NB4 (cell line): Measurements from ENCODE around the gene PNPLA2.

Experiments
- DNase-seq: peaks from one replicate; pipeline ENCODE4 v3.0.0; 2010; ENCODE audit warnings: low read depth
- H3K4me3 ChIP-seq: one replicate; pipeline ENCODE4 v1.5.1; 2011; ENCODE audit warnings: mild to moderate bottlenecking, low read depth, low read length, moderate library complexity
- CTCF ChIP-seq: IDR thresholded peaks from one replicate; pipeline ENCODE4 v1.5.1; 2012; ENCODE audit warnings: low read depth, low read length
- MYC ChIP-seq: IDR thresholded peaks from 2 replicates; pipeline ENCODE4 v1.6.1; 2011; ENCODE audit warnings: low read depth, low read length
- POLR2A ChIP-seq: IDR thresholded peaks from 2 replicates; pipeline ENCODE4 v1.6.1; 2011; ENCODE audit warnings: mild to moderate bottlenecking; ENCODE audit not compliant: insufficient read length; ENCODE audit errors: extremely low read depth
- TF ChIP-seq, protein P1 (sequence below): IDR thresholded peaks from 2 replicates; pipeline ENCODE4 v1.6.1; 2011; ENCODE audit warnings: low read depth, low read length

PNPLA2 gene

DNA sequence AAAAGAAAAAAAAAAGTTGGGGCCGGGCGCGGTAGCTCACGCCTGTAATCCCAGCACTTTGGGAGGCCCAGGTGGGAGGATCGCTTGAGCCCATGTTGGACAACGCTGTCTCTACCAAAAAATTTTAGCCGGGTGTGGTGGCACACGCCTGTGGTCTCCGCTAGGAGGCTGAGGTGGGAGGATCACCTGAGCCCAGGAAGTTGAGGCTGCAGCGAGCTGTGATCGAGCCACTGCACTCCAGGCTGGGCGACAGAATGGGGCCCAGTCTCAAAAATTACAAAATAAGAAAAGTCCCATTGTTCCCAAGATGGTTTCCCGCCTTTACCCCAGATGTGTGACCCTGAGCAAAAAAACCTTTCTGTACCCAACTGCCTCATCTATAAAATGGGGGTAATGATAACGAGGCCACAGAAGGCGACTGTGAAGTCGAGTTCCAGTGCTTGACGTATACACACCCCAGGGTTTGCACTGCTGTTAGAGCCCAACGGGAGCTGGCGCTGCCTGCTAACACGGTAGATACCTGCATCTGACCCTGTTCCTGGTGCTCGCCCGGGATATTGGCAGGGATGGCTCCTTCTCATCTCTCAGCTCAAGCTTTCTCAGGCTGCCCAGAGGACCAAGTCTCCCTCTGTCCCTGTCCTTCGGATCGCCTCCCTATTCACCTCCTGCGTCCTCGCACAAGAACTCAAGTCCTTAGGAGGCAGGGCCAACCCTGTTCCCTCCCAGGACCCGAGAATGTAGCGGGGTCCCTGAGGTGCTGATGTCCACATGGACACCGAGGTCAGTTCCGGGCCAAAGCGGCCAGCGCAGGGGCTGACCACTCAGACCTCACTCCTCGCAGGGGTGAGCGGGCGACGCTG is 10.1 kb upstream of the PNPLA2 start:
- no peak for DNase-seq
- no peak for TF ChIP-seq POLR2A
- TF ChIP-seq CTCF, result no peak
- no peak; the same call in 1 of the 2 replicates for TF ChIP-seq MYC

DNA sequence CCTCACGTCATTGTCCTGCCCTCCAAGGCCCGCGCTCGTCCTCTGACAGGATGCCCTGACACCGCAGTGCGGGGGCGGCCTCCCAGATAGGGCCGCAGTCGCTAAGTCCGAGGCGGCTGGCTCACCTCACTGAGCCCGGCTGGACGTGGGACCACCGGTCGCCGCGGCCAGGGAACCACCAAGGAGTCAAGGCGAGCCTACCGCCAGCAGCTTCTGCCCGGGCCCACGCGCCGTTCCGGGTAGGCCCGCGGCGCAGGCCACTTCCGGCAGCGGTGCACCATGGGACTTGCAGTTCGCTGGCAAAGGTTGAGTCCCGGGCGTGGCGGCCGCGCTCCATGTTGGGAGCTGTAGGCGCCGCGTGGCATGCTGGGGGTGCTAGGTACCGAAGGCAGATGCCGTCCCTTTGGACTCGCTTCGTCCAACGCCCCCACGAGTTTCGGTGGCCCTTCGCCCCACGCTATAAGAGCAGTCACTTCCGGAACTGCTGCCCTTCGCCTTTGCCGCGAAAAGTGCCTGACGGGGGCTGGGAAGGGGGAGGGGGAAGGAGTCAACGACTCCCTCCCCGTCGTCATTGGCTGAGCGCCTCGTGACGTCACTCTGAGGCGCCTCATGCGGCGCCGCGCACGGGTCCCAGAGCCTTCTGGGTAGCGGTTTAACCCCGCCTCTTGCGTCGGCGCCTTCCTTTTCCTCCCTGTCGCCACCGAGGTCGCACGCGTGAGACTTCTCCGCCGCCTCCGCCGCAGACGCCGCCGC is 9.3 kb upstream of the PNPLA2 start, which contains the start of gene RPLP2:
Gene RPLP2, plus strand, starts transcription at position 681 of the 753 bp plus-strand sequence. CDS start 268 bp downstream, outside the sequence.
- peak; percentile 96 for DNase-seq
- H3K4me3 ChIP-seq, result peak within 1 kb of the TSS; percentile 98
- peak; percentile 83 for TF ChIP-seq MYC
- TF ChIP-seq, protein P1, sequence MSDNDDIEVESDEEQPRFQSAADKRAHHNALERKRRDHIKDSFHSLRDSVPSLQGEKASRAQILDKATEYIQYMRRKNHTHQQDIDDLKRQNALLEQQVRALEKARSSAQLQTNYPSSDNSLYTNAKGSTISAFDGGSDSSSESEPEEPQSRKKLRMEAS, result peak; percentile 83
- TF ChIP-seq CTCF, result no peak
- TF ChIP-seq POLR2A, result peak; percentile 86

More for the DNA sequence above, 10.1 kb upstream of the PNPLA2 start:
- H3K4me3 ChIP-seq, result peak overlapping the region; percentile 98

DNA sequence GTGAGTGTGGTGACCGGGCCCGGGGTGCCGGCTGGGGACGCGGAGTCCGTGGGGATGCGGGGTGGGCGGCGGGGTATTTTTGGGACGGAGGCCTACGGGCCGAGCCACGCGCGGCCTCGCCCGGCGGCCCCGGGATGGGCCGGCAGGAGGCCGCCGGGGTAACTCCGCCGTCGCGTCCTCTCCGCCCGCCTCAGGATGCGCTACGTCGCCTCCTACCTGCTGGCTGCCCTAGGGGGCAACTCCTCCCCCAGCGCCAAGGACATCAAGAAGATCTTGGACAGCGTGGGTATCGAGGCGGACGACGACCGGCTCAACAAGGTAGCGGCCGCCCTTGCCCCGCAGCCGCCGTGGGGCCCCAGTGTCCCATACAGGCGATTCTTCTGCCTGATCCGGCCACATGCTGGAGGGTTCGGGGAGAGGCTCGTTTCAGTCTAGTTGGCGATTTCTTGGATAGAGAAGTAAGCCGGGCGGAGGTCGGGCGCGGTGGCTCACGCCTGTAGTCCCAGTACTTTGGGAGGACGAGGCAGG is 8.6 kb upstream of the PNPLA2 start:
- peak overlapping the region; percentile 98 for H3K4me3 ChIP-seq
- TF ChIP-seq POLR2A, result no peak
- TF ChIP-seq, protein P1, result no peak
- no peak for TF ChIP-seq CTCF
- TF ChIP-seq MYC, result no peak
- DNase-seq, result no peak

DNA sequence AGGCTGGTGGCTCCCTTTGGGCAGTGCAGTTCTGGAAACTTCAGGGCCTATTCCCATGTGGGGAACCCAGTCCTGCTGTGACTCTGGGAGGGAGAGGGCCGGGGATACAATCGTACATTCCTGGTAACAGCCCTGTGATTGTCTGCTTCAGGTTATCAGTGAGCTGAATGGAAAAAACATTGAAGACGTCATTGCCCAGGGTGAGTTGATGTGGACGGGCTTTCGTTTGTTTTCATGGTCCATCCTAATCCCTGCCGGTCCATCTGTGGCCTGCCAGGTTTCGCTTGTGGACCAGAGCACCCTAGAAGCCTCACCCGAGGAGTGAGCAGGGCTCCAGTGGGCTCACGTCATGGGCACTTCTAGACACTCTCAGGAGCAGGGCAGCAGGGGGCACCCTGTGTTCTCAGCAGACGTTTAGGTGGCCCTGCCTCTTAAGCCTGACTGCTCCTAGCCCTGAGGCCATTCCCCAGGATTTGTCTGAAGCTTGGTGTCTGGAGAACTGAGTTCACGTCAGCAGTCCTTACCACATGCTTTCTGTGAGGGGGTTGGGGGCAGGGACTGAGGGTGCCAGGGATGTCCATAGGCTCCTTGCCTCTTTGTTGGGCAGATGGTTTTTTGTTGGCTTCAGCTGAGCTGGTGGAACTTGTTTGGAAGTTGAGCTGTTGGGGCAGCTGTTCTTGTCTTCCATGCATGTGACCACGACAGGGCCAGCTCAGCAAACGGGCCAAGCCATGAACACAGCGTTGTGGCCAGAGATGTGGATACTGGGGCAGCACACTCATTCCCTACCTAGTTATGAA is 7.1 kb upstream of the PNPLA2 start:
- TF ChIP-seq POLR2A (no peak), MYC (no peak), CTCF (no peak)
- TF ChIP-seq, protein P1, result no peak
- peak; percentile 47 for DNase-seq
- H3K4me3 ChIP-seq, result peak overlapping the region; percentile 98

DNA sequence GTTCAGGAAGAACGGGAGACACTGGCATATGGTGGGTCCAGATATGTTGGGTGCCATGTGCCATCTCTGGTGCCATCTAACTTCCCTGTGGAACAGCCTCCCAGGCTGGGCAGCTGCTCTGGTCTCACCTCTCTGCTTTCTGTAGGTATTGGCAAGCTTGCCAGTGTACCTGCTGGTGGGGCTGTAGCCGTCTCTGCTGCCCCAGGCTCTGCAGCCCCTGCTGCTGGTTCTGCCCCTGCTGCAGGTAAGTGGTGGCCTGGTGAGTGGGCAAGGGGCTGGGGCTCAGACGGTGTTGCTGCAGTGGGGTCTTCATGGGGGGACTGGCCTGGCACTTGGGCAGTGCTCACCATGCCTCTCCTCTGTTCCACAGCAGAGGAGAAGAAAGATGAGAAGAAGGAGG is 6.3 kb upstream of the PNPLA2 start:
- no peak for DNase-seq
- peak overlapping the region; percentile 98 for H3K4me3 ChIP-seq
- TF ChIP-seq, protein P1, result no peak

DNA sequence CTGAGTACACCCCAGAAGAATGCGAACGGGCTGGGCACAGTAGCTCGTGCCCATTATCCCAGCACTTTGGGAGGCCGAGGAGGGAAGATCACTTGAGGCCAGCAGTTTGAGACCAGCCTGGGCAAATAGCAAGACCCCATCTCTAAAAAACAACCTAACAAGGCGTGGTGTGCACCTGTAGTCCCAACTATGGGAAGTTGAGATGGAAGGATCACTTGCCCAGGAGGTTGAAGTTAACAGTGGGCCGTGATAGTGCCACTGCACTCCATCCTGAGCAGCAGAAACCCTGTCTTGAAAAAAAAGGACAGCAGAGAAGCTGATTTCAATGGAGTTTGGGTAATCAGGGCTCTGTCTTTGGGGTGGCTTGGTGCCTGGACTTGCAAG is 5.7 kb upstream of the PNPLA2 start:
- no peak for DNase-seq
- TF ChIP-seq, protein P1, result no peak
- TF ChIP-seq POLR2A (no peak), CTCF (no peak), MYC (no peak)
- no peak overlapping the region for H3K4me3 ChIP-seq
